ENCODE data around the gene CSTPP1.
"Not testable (repeated sequence)": the region's sequence is repeated elsewhere in the genome, so short reads cannot be mapped to it uniquely, and the experiment has no call there.

Gene CSTPP1

DNA sequence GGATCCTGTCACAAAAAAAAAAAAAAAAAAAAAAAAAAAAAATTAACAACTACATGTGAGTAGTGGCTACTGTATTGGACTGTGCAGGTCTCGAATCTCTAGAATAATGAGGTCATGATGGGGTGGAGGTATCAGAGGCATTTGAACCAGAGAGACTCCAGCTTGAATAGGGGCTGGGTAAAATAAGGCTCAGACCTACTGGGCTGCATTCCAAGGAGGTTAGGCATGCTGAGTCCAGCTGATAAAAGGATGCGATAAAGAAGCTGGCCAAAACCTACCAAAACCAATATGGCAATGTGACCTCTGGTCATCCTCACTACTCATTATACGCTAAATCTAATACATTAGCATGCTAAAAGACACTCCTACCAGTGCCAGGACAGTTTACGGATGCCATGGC, 255.6 kb downstream of the CSTPP1 start:
- no peak for DNase-seq (ENCODE audit: low spot score)
- TF ChIP-seq, protein P1, sequence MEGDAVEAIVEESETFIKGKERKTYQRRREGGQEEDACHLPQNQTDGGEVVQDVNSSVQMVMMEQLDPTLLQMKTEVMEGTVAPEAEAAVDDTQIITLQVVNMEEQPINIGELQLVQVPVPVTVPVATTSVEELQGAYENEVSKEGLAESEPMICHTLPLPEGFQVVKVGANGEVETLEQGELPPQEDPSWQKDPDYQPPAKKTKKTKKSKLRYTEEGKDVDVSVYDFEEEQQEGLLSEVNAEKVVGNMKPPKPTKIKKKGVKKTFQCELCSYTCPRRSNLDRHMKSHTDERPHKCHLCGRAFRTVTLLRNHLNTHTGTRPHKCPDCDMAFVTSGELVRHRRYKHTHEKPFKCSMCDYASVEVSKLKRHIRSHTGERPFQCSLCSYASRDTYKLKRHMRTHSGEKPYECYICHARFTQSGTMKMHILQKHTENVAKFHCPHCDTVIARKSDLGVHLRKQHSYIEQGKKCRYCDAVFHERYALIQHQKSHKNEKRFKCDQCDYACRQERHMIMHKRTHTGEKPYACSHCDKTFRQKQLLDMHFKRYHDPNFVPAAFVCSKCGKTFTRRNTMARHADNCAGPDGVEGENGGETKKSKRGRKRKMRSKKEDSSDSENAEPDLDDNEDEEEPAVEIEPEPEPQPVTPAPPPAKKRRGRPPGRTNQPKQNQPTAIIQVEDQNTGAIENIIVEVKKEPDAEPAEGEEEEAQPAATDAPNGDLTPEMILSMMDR (IDR thresholded peaks at IDR 0.05; ENCODE audit: extremely low read depth, missing control alignments), result no peak

DNA sequence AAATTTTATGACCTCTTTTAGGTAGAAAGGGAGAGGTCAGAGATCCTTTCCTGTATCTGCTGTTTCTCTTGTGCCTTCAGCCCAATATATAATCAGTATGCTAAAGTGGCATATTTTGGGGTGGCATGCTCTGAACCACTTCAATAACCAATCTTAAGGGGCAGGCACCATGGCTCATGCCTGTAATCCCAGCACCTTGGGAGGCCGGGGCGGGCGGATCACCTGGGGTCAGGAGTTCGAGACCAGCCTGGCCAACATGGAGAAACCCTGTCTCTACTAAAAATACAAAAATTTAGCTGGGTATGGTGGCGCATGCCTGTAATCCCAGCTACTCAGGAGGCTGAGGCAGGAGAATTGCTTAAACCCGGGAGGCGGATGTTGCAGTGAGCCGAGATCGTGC, 261.6 kb downstream of the CSTPP1 start:
- not testable (repeated sequence) for DNase-seq (ENCODE audit: low spot score)

DNA sequence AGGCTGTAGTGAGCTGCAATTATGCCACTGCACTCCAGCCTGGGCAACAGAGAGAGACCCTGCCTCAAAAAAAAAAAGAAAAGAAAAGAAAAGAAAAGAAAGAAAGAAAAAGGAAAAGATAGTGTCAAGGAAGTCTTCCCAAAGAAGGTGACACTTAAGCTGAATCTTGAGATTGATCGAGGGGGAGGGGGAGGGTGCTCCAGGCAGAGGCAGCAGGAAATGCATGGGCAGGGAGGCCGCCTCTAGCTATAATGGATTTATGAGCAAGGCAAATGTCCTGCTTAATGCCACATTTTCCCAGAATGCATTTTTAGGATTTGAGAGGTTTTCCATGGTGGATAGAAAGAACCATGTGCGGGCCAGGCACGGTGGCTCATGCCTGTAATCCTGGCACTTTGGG, 264.5 kb downstream of the CSTPP1 start:
- DNase-seq (ENCODE audit: low spot score), result no peak
- TF ChIP-seq, protein P1 (IDR thresholded peaks at IDR 0.05; ENCODE audit: extremely low read depth, missing control alignments), result no peak

DNA sequence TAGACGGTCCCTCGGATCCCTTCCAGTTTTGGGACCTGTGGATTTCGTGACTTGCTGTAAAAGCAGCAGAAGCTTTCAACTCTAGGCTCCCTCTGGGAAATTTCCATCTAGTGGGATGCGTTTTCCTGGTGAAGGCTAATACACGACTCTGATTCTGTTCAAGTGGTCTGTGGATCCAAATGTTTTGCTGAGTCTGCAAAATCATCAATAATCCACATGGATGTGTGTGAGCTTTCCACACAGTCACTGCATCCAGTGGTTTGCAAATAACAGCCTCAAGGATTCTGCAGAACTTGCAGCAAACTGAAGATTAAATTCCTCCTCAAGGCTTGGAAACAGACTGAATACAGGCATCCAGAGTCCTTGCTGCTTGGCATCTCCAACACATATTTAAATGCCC, 266.0 kb downstream of the CSTPP1 start:
- DNase-seq (ENCODE audit: low spot score), result no peak
- TF ChIP-seq, protein P1 (IDR thresholded peaks at IDR 0.05; ENCODE audit: extremely low read depth, missing control alignments), result no peak

- DNase-seq (ENCODE audit: low spot score), result no peak
- TF ChIP-seq, protein P1 (IDR thresholded peaks at IDR 0.05; ENCODE audit: extremely low read depth, missing control alignments), result no peak
Observed at GRCh38 chr11:47204637-47204989, 268.1 kb downstream of the CSTPP1 start.

DNA sequence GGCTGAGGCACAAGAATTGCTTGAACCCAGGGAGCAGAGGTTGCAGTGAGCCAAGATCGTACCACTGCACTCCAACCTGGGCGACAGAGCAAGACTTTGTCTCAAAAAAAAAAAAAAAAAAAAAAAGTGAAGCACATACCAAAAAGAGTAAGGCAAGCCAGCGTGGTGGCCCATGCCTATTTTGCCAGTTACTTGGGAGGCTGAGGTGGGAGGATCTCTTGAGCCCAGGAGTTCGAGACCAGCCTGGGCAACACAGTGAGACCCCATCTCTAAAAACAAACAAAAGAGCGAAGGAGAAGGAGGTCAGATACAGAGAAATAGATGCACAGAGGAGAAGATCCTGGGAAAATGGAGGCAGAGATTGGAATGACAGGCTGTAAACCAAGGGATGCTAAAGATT, 270.0 kb downstream of the CSTPP1 start:
- not testable (repeated sequence) for DNase-seq (ENCODE audit: low spot score)

DNA sequence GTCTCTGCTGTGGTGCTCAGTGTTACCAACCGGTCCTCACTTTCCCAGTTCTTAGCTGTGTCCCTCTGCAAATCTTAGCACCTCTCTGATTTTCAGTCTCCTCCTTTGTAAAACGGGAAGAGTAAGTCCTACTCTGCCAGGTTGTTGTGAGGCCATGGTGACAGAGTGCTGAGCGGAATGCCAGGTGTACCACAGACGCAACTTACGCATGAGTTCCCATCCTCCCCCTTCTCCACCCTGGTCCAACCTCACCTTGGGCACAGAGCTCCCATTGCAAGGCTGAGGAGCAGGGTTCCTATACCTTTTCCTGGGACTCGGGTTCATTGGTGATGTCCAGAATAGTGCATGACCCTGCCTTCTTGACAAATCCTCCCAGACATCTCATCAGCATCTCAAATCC, 270.9 kb downstream of the CSTPP1 start:
- DNase-seq (ENCODE audit: low spot score), result no peak
- TF ChIP-seq, protein P1 (IDR thresholded peaks at IDR 0.05; ENCODE audit: extremely low read depth, missing control alignments), result no peak

- DNase-seq (ENCODE audit: low spot score), result not testable (repeated sequence)
Observed at GRCh38 chr11:47208008-47208552, 271.5 kb downstream of the CSTPP1 start.

GRCh38 chr11:47208628-47209027, 272.1 kb downstream of the CSTPP1 start:
- no peak for DNase-seq (ENCODE audit: low spot score)
- TF ChIP-seq, protein P1 (IDR thresholded peaks at IDR 0.05; ENCODE audit: extremely low read depth, missing control alignments), result no peak
